SU-DHL-6 (cell line): ENCODE results near the gene TSPAN10.

Experiments
- H2AFZ ChIP-seq: fragments of 200-600 bp; sonication (generic); 2 replicates; pipeline ENCODE4 v1.6.1; 2014; ENCODE audit warnings: low read depth, mild to moderate bottlenecking, moderate library complexity, mixed read lengths, antibody characterized with exemption, low read length; ENCODE audit not compliant: severe bottlenecking
- H3F3A ChIP-seq: fragments of 200-600 bp; shearing (Covaris generic); 2 replicates; pipeline ENCODE4 v1.6.0; 2016; ENCODE audit warnings: antibody characterized with exemption, mild to moderate bottlenecking; ENCODE audit not compliant: insufficient read depth
- H3K27ac ChIP-seq: fragments of 200-600 bp; sonication (generic); 2 replicates; pipeline ENCODE4 v1.5.1; 2016; ENCODE audit warnings: low read depth, mild to moderate bottlenecking, low read length, moderate library complexity, mixed read lengths
- H3K27me3 ChIP-seq: fragments of 200-600 bp; sonication (generic), shearing (Covaris generic); 2 replicates; pipeline ENCODE4 v1.6.0; 2014; ENCODE audit warnings: mild to moderate bottlenecking, low read length
- H3K36me3 ChIP-seq: fragments of 200-600 bp; sonication (generic); 2 replicates; pipeline ENCODE4 v1.6.1; 2014; ENCODE audit warnings: mild to moderate bottlenecking, low read length, mixed read lengths
- H3K4me2 ChIP-seq: fragments of 300-600, 200-600 bp; shearing (Covaris generic), sonication (generic); 2 replicates; pipeline ENCODE4 v1.6.0; 2014; ENCODE audit warnings: low read length, low read depth, mild to moderate bottlenecking; ENCODE audit not compliant: poor library complexity, severe bottlenecking
- H3K4me3 ChIP-seq: fragments of 200-600 bp; sonication (generic); 2 replicates; pipeline ENCODE4 v1.5.1; 2014; ENCODE audit warnings: antibody characterized with exemption, low read length, mild to moderate bottlenecking, mixed read lengths; ENCODE audit not compliant: insufficient read depth, poor library complexity, severe bottlenecking
- H3K79me2 ChIP-seq: fragments of 200-600 bp; sonication (generic); 2 replicates; pipeline ENCODE4 v1.6.1; 2014; ENCODE audit warnings: mild to moderate bottlenecking, low read length, moderate library complexity; ENCODE audit not compliant: insufficient read depth
- H3K9ac ChIP-seq: fragments of 200-600 bp; sonication (generic); 2 replicates; pipeline ENCODE4 v1.7.0; 2014; ENCODE audit warnings: mild to moderate bottlenecking, low read length
- H3K9me2 ChIP-seq: fragments of 200-600 bp; sonication (generic); replicated peaks from 2 replicates; pipeline ENCODE4 v1.6.1; 2014; ENCODE audit warnings: low read length; ENCODE audit not compliant: insufficient read depth
- H3K9me3 ChIP-seq: fragments of 200-600 bp; sonication (generic); 2 replicates; pipeline ENCODE4 v1.6.1; 2014; ENCODE audit warnings: low read length, mixed read lengths; ENCODE audit not compliant: insufficient read depth
- H4K20me1 ChIP-seq: fragments of 200-600 bp; sonication (generic); 2 replicates; pipeline ENCODE4 v1.6.1; 2014; ENCODE audit warnings: low read depth, mild to moderate bottlenecking, antibody characterized with exemption, low read length, moderate library complexity, mixed read lengths
- CTCF ChIP-seq: fragments of 200-600 bp; sonication (generic); IDR thresholded peaks from one replicate; pipeline ENCODE4 v1.5.1; 2017; ENCODE audit warnings: antibody characterized with exemption, mild to moderate bottlenecking, low read length, moderate library complexity; ENCODE audit not compliant: insufficient read depth, poor library complexity, severe bottlenecking
- EZH2phosphoT487 ChIP-seq: fragments of 200-600 bp; sonication (generic), shearing (Covaris generic); conservative IDR thresholded peaks from 2 replicates; pipeline ENCODE4 v1.6.1; 2018; ENCODE audit warnings: mild to moderate bottlenecking, antibody characterized with exemption, low read length, moderate library complexity, mixed read lengths

Gene TSPAN10

DNA sequence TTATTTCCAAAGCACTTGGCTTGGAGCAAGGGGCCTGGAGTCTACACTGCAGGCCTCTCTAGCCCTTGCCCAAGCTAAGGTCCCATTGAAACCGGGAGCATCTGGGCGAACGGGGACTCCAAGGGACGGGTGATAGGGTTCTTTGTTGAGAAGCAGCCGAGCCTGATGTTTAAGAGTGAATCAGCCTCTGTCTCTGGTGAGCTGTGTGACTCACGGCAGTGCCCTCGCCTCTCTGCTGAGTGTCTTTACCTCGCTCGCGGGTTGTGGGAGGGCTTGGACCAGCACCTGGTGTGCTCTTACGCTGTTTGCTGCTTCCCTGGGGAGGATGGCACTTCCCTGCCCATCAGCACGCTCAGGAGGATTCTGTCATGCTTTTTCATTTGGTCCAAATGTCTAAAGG lies 48.1 kb downstream of the TSPAN10 start:
- no peaks in the 10 kb centered on the region for H3K36me3 ChIP-seq
- H4K20me1 ChIP-seq: no peaks in the 10 kb centered on the region
- no peak overlapping the region for H3K27ac ChIP-seq

DNA sequence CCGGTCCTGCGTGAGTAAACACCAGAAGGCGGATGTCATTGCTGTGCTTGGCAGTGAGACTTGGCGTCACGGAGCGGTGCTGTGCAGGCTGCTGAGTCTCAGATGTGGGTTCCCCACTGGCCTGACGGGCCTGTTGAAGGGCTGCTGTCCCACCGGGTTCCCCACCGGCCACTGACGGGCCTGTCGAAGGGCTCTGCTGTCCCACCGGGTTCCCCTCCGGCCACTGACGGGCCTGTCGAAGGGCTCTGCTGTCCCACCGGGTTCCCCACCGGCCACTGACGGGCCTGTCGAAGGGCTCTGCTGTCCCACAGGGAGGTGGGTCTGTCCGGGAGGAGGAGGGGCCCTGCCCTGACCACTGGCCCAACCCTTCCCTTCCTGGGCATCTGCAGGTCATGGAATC lies 49.6 kb downstream of the TSPAN10 start:
- Histone ChIP-seq H2AFZ (no peak overlapping the region), H3K27ac (no peak overlapping the region), H3K9me3 (no peaks in the 10 kb centered on the region), H3K4me3 (no peak overlapping the region), H3F3A (no peaks in the 10 kb centered on the region), H4K20me1 (no peaks in the 10 kb centered on the region), H3K4me2 (no peak overlapping the region), H3K27me3 (no peaks in the 10 kb centered on the region), H3K79me2 (peaks cover 47% of the 10 kb centered on the region), H3K36me3 (no peaks in the 10 kb centered on the region), H3K9ac (no peak overlapping the region), H3K9me2 (no peaks in the 10 kb centered on the region)
- TF ChIP-seq CTCF (no peak), EZH2phosphoT487 (no peak)

More for the DNA sequence above, 48.1 kb downstream of the TSPAN10 start:
- Histone ChIP-seq H2AFZ (no peak overlapping the region), H3K9me2 (no peaks in the 10 kb centered on the region), H3K9ac (peak overlapping the region; percentile 86), H3K79me2 (peaks cover 49% of the 10 kb centered on the region), H3F3A (no peaks in the 10 kb centered on the region), H3K9me3 (no peaks in the 10 kb centered on the region), H3K4me2 (peak overlapping the region; percentile 76), H3K4me3 (peak overlapping the region; percentile 84), H3K27me3 (no peaks in the 10 kb centered on the region)
- TF ChIP-seq EZH2phosphoT487: no peak
- TF ChIP-seq CTCF: no peak

DNA sequence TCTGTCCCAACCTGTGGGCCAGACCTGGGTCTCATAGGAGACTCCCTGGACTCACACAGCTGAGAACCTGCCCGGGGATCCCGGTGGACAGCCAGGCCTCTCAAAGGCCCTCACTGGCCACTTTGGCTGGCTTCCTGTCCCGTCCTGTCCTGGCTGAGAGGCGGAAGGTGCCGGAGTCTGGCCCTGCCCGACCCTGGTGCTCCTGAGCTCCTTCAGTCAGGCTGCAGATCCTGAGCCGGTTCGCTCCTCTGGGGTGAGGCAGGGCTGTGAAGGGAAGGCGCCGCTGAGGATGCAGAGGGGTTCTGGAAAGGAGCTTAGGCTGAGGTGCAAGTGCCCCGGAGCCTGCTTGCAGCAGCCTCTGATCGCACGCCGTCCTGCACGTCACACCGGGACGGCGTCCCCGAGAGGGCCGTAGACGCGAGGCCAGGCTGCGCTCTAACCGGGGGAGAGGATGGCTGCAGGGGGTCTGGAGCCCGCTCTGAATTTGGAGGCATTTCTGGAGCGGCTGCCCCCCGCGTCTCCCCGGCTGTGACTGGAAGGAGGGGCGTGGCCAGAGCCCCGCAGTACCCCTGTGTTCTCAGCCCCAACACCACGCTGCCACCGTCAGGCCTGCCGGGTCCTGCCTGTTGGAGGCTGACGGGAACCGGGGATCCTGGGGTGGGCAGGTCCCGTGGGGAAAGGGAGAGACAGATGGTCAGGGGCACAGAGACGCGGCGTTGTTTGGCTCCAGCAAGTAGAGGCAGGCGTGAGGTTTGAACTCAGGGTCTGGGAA lies 51.0 kb downstream of the TSPAN10 start:
- no peaks in the 10 kb centered on the region for H3F3A ChIP-seq
- TF ChIP-seq EZH2phosphoT487 (no peak), CTCF (no peak)
- H4K20me1 ChIP-seq: no peaks in the 10 kb centered on the region
- peaks cover 33% of the 10 kb centered on the region for H3K79me2 ChIP-seq
- H3K36me3 ChIP-seq: no peaks in the 10 kb centered on the region
- H3K9me2 ChIP-seq: no peaks in the 10 kb centered on the region
- no peak overlapping the region for H3K4me2 ChIP-seq
- H3K27me3 ChIP-seq: no peaks in the 10 kb centered on the region
- H3K9ac ChIP-seq: no peak overlapping the region
- H2AFZ ChIP-seq: no peak overlapping the region
- no peak overlapping the region for H3K4me3 ChIP-seq
- no peak overlapping the region for H3K27ac ChIP-seq
- H3K9me3 ChIP-seq: no peaks in the 10 kb centered on the region
